Sigmoid colon (tissue), 3 donors: Measurements from ENCODE around the gene G3BP2.

Experiments used
- POLR2A ChIP-seq, 2 donors: fragments of 450-650 bp; IDR thresholded peaks; one replicate each; pipeline ENCODE4 v1.6.1; 2016; ENCODE audit warnings: antibody characterized with exemption in 2 of 2, mild to moderate bottlenecking in 2 of 2, moderate library complexity in 2 of 2
- TF ChIP-seq, protein P1 (sequence below), 4 experiments: fragments of 450-650 bp in 3 of 4; fragments of 200-600 bp in 1 of 4; IDR thresholded peaks; one replicate each; pipeline ENCODE4 v1.5.1; 2016 to 2019; ENCODE audit warnings: antibody characterized with exemption in 4 of 4, mild to moderate bottlenecking in 3 of 4, moderate library complexity in 2 of 4

DNA sequence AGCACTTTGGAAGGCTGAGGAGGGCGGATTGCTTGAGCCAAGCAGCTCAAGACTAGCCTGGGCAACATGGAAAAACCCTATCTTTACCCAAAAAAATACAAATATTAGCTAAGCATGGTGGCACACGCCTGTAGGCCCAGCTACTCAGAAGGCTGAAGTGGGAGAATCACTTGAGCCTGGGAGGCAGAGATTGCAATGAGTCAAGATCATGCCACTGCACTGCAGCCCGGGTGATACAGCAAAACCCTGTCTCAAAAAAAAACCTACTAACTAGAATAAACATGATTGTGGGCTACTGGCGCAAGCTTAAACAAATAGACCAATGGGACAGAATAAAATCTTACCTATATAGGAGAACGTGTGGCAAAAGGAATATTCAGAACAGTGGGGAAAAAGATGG lies 50.2 kb downstream of the G3BP2 start:
- TF ChIP-seq, protein P1, sequence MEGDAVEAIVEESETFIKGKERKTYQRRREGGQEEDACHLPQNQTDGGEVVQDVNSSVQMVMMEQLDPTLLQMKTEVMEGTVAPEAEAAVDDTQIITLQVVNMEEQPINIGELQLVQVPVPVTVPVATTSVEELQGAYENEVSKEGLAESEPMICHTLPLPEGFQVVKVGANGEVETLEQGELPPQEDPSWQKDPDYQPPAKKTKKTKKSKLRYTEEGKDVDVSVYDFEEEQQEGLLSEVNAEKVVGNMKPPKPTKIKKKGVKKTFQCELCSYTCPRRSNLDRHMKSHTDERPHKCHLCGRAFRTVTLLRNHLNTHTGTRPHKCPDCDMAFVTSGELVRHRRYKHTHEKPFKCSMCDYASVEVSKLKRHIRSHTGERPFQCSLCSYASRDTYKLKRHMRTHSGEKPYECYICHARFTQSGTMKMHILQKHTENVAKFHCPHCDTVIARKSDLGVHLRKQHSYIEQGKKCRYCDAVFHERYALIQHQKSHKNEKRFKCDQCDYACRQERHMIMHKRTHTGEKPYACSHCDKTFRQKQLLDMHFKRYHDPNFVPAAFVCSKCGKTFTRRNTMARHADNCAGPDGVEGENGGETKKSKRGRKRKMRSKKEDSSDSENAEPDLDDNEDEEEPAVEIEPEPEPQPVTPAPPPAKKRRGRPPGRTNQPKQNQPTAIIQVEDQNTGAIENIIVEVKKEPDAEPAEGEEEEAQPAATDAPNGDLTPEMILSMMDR (IDR thresholded peaks at IDR 0.05), result no peak
- TF ChIP-seq POLR2A (IDR thresholded peaks at IDR 0.05), result no peak
